ENCODE data around the gene TBC1D10B.

Gene TBC1D10B

DNA sequence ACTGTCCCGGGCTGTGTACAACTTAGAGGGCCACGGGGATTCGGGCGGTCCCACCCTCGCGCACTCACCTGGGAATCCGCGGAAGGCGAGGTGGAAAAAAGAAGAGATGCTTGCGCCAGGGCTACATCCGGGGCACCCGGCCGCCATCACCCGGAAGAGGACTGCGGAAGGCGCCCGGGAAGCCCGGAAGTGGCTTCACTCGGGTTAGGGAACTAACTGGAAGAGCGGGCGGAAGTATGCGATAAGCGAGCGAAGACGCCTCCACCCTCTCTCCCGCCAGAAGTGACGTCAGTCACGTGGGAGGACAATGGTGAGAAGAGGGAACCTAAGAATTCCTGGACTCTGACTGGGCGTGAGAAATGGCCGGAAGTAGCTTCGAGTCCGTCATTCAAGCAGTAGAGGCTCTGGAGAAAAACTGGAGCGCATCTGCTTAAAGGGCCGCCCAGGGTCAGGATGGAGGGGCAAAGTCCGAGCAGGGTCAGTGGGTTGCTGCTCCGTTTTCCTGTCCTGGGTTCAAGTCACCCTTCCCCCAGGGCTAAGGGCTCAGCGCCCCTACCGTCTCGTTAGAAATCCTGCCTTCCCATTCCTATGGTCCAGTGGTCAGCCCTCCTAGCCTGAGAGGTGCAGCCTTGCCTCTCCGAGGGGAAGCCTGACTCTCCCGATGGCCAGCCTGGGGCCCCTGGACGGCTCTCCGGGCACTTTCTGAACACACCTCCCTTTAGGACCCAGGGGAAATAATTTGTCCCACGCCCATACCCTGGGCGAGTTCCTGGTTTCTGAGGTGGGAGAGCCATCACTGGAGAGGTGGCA is 14.9 kb downstream of the TBC1D10B start, which contains the start of gene CD2BP2 (continued):
- TF ChIP-seq ZNF560 (tag by site-specific recombination; IDR thresholded peaks at IDR 0.05; ENCODE audit: borderline replicate concordance) (no peak), ZNF274 (IDR thresholded peaks at IDR 0.05; ENCODE audit: low read length) (no peak), ZNF274 (tag by site-specific recombination; IDR thresholded peaks at IDR 0.05; ENCODE audit: borderline replicate concordance) (no peak), KLF9 (tag by site-specific recombination; IDR thresholded peaks at IDR 0.05; ENCODE audit: low read depth) (peak; percentile 74), GLI4 (tag by site-specific recombination; IDR thresholded peaks at IDR 0.05) (peak; percentile 66; the same call in 1 of the 2 replicates), KLF16 (tag by site-specific recombination; IDR thresholded peaks at IDR 0.05) (peak; percentile 27), GLIS1 (tag by site-specific recombination; IDR thresholded peaks at IDR 0.05) (no peak; the same call in 1 of the 2 replicates), ZSCAN30 (tag by site-specific recombination; IDR thresholded peaks at IDR 0.05) (peak; percentile 73; the same call in 1 of the 2 replicates), ZBTB8A (tag by site-specific recombination; IDR thresholded peaks at IDR 0.05) (peak; percentile 58), MEIS1 (CRISPR knock-in tag; IDR thresholded peaks at IDR 0.05; ENCODE audit: borderline replicate concordance) (no peak), ZNF211 (tag by site-specific recombination; IDR thresholded peaks at IDR 0.05; ENCODE audit: low read depth) (no peak), ZNF707 (tag by site-specific recombination; IDR thresholded peaks at IDR 0.05) (no peak), ZNF747 (tag by site-specific recombination; IDR thresholded peaks at IDR 0.05) (no peak), HOXC10 (CRISPR knock-in tag; IDR thresholded peaks at IDR 0.05) (no peak), ZNF843 (tag by site-specific recombination; IDR thresholded peaks at IDR 0.05) (peak; percentile 38), ZNF510 (tag by site-specific recombination; IDR thresholded peaks at IDR 0.05; ENCODE audit: insufficient replicate concordance) (no peak), IKZF3 (tag by site-specific recombination; IDR thresholded peaks at IDR 0.05) (peak; percentile 92), ZNF768 (tag by site-specific recombination; IDR thresholded peaks at IDR 0.05) (no peak), ZNF169 (tag by site-specific recombination; IDR thresholded peaks at IDR 0.05) (no peak), ZNF677 (tag by site-specific recombination; IDR thresholded peaks at IDR 0.05) (no peak), ZNF155 (tag by site-specific recombination; IDR thresholded peaks at IDR 0.05) (no peak), ZNF701 (tag by site-specific recombination; IDR thresholded peaks at IDR 0.05) (no peak), ZNF335 (tag by site-specific recombination; conservative IDR thresholded peaks at IDR 0.05) (peak; percentile 88), YY2 (tag by site-specific recombination; IDR thresholded peaks at IDR 0.05) (peak; percentile 87)
- TF ChIP-seq, protein P1, sequence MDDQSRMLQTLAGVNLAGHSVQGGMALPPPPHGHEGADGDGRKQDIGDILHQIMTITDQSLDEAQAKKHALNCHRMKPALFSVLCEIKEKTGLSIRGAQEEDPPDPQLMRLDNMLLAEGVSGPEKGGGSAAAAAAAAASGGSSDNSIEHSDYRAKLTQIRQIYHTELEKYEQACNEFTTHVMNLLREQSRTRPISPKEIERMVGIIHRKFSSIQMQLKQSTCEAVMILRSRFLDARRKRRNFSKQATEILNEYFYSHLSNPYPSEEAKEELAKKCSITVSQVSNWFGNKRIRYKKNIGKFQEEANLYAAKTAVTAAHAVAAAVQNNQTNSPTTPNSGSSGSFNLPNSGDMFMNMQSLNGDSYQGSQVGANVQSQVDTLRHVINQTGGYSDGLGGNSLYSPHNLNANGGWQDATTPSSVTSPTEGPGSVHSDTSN (CRISPR knock-in tag; IDR thresholded peaks at IDR 0.05), result 0 out of 2 replicates have a peak, but pooled peaks have one; percentile 4
- TF ChIP-seq, protein P2, sequence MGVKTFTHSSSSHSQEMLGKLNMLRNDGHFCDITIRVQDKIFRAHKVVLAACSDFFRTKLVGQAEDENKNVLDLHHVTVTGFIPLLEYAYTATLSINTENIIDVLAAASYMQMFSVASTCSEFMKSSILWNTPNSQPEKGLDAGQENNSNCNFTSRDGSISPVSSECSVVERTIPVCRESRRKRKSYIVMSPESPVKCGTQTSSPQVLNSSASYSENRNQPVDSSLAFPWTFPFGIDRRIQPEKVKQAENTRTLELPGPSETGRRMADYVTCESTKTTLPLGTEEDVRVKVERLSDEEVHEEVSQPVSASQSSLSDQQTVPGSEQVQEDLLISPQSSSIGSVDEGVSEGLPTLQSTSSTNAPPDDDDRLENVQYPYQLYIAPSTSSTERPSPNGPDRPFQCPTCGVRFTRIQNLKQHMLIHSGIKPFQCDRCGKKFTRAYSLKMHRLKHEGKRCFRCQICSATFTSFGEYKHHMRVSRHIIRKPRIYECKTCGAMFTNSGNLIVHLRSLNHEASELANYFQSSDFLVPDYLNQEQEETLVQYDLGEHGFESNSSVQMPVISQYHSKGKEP (tag by site-specific recombination; IDR thresholded peaks at IDR 0.05), result no peak; the same call in 1 of the 2 replicates
- TF ChIP-seq, protein P3, sequence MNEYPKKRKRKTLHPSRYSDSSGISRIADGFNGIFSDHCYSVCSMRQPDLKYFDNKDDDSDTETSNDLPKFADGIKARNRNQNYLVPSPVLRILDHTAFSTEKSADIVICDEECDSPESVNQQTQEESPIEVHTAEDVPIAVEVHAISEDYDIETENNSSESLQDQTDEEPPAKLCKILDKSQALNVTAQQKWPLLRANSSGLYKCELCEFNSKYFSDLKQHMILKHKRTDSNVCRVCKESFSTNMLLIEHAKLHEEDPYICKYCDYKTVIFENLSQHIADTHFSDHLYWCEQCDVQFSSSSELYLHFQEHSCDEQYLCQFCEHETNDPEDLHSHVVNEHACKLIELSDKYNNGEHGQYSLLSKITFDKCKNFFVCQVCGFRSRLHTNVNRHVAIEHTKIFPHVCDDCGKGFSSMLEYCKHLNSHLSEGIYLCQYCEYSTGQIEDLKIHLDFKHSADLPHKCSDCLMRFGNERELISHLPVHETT (tag by site-specific recombination; IDR thresholded peaks at IDR 0.05), result peak; percentile 64
- TF ChIP-seq, protein P4, sequence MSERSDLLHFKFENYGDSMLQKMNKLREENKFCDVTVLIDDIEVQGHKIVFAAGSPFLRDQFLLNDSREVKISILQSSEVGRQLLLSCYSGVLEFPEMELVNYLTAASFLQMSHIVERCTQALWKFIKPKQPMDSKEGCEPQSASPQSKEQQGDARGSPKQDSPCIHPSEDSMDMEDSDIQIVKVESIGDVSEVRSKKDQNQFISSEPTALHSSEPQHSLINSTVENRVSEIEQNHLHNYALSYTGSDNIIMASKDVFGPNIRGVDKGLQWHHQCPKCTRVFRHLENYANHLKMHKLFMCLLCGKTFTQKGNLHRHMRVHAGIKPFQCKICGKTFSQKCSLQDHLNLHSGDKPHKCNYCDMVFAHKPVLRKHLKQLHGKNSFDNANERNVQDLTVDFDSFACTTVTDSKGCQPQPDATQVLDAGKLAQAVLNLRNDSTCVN (tag by site-specific recombination; optimal IDR thresholded peaks at IDR 0.05), result peak; percentile 66
- TF ChIP-seq, protein P5, sequence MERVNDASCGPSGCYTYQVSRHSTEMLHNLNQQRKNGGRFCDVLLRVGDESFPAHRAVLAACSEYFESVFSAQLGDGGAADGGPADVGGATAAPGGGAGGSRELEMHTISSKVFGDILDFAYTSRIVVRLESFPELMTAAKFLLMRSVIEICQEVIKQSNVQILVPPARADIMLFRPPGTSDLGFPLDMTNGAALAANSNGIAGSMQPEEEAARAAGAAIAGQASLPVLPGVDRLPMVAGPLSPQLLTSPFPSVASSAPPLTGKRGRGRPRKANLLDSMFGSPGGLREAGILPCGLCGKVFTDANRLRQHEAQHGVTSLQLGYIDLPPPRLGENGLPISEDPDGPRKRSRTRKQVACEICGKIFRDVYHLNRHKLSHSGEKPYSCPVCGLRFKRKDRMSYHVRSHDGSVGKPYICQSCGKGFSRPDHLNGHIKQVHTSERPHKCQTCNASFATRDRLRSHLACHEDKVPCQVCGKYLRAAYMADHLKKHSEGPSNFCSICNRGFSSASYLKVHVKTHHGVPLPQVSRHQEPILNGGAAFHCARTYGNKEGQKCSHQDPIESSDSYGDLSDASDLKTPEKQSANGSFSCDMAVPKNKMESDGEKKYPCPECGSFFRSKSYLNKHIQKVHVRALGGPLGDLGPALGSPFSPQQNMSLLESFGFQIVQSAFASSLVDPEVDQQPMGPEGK (tag by site-specific recombination; IDR thresholded peaks at IDR 0.05), result peak; percentile 36
